Panc1 (cell line): ENCODE measurements around the gene CTNND2. TPM values are rescaled to one million over a fixed set of nuclear protein-coding genes. Genes with fewer than 3 reads are reported as not detected.

Source experiments
- ATAC-seq: fragments of 200-7000 bp; cut with Tn5 transposase; 2 replicates; pipeline ENCODE4 v1.9.1; 2020; ENCODE audit warnings: mild to moderate bottlenecking, moderate library complexity
- BruUV-seq: library from RNA; stranded (reverse); fragments of 400-500 nt; replicated peaks from 2 replicates; lab custom pipeline; 2021; lab: Mats Ljungman, UMichigan
- CTCF ChIA-PET: fragments of 300-600 bp; sonication (Branson Sonifier 250); formaldehyde crosslinking; loops from one replicate; lab custom pipeline; 2022; ENCODE audit warnings: antibody characterized with exemption; lab: Charles Lee
- POLR2A ChIA-PET: fragments of 300-600 bp; sonication (Branson Sonifier 250); formaldehyde crosslinking; loops from one replicate; lab custom pipeline; 2022; ENCODE audit warnings: antibody characterized with exemption; lab: Charles Lee
- DNase-seq: peaks from one replicate; pipeline ENCODE4 v3.0.0-alpha.2; 2010; ENCODE audit warnings: low read depth, low spot score
- H3K27ac ChIP-seq: 2 replicates; pipeline ENCODE4 v1.5.1; 2011; ENCODE audit warnings: mild to moderate bottlenecking, low read length, inconsistent platforms
- H3K27me3 ChIP-seq: fragments of 200-500 bp; sonication (Bioruptor generic); 2 replicates; pipeline ENCODE4 v1.6.0; 2014; ENCODE audit warnings: low read length, inconsistent platforms; ENCODE audit not compliant: control insufficient read depth, insufficient read depth
- H3K36me3 ChIP-seq: fragments of 200-500 bp; sonication (Bioruptor generic); 2 replicates; pipeline ENCODE4 v1.5.1; 2014; ENCODE audit warnings: inconsistent platforms, mild to moderate bottlenecking, low read length, moderate library complexity; ENCODE audit not compliant: control insufficient read depth, insufficient read depth
- H3K4me1 ChIP-seq: 2 replicates; pipeline ENCODE4 v1.5.1; 2011; ENCODE audit warnings: inconsistent platforms, mild to moderate bottlenecking, low read length, moderate library complexity; ENCODE audit not compliant: control insufficient read depth, insufficient read depth
- H3K4me3 ChIP-seq, 2 experiments: 2 replicates each; pipeline ENCODE4 v1.5.1; 2011 to 2012; ENCODE audit warnings: low read depth in 2 of 2, low read length in 2 of 2, mild to moderate bottlenecking in 2 of 2, inconsistent platforms in 1 of 2, moderate library complexity in 1 of 2
- H3K9me3 ChIP-seq: fragments of 200-500 bp; sonication (Bioruptor generic); 2 replicates; pipeline ENCODE4 v1.5.1; 2014; ENCODE audit warnings: low read depth, mild to moderate bottlenecking, inconsistent platforms, low read length, moderate library complexity; ENCODE audit not compliant: control insufficient read depth, insufficient read depth
- POLR2AphosphoS5 ChIP-seq: IDR thresholded peaks from 2 replicates; pipeline ENCODE4 v1.6.1; 2012; ENCODE audit warnings: mild to moderate bottlenecking, low read depth, low read length, moderate library complexity
- REST ChIP-seq, 2 experiments: IDR thresholded peaks; 2 replicates each; pipeline ENCODE4 v1.6.1; 2011 to 2012; ENCODE audit warnings: low read depth in 2 of 2, control low read depth in 1 of 2, low read length in 1 of 2, mild to moderate bottlenecking in 1 of 2, moderate library complexity in 1 of 2; ENCODE audit not compliant: insufficient read depth in 1 of 2
- SIN3A ChIP-seq: IDR thresholded peaks from 2 replicates; pipeline ENCODE4 v1.6.1; 2012; ENCODE audit warnings: low read depth, mild to moderate bottlenecking, low read length, moderate library complexity, borderline replicate concordance; ENCODE audit not compliant: insufficient read depth
- TCF7L2 ChIP-seq: IDR thresholded peaks from 2 replicates; pipeline ENCODE4 v1.6.1; 2011; ENCODE audit warnings: mild to moderate bottlenecking, low read depth, low read length, inconsistent platforms
- in situ Hi-C: cut with HindIII; loops from 2 replicates; pipeline ENCODE4 v1.10.0; 2016; ENCODE audit warnings: low sequenced_read_pairs, low pct_unique_long_range_greater_than_20kb
- intact Hi-C: fragments of 100-400 bp; cut with micrococcal nuclease; formaldehyde crosslinking; loops from one replicate; pipeline ENCODE4 v1.10.0; 2022; ENCODE audit not compliant: unreplicated experiment
- total RNA-seq: library from RNA; stranded (reverse); gene quantifications from one replicate; pipeline ENCODE4 v1.2.1, GENCODE V29; 2021; ENCODE audit not compliant: unreplicated experiment
- TF ChIP-seq, protein P1 (sequence below): fragments of 450-650 bp; IDR thresholded peaks from 2 replicates; pipeline ENCODE4 v1.5.1; 2017; ENCODE audit warnings: mild to moderate bottlenecking

CTNND2 gene
- total RNA-seq, 1 experiment from 2014 or later = 1.0 TPM

DNA sequence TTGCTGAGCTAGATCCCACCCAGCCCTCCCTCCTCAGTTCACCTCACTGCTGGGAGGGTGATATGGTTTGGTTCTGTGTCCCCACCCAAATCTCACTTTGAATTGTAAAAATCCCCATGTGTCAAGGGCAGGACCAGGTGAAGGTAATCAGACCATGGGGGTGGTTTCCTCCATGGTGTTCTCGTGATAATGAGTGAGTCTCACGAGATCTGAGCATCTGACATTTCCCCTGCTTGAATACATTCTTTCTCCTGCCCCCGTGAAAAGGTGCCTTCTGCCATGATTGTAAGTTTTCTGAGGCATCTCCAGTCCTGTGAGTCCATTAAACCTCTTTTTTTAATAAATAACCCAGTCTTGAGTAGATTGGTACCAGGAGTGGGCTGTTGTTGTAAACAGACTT, 673.4 kb downstream of the CTNND2 start:
- no peaks in the 10 kb centered on the region for H3K27me3 ChIP-seq
- ChIA-PET POLR2A (no interaction called here), CTCF (no interaction called here)
- no peak overlapping the region for H3K27ac ChIP-seq
- H3K36me3 ChIP-seq = no peaks in the 10 kb centered on the region
- intact Hi-C loops = no loop called here
- H3K4me3 ChIP-seq = no peak overlapping the region
- H3K4me1 ChIP-seq = no peaks in the 10 kb centered on the region
- TF ChIP-seq, protein P1, sequence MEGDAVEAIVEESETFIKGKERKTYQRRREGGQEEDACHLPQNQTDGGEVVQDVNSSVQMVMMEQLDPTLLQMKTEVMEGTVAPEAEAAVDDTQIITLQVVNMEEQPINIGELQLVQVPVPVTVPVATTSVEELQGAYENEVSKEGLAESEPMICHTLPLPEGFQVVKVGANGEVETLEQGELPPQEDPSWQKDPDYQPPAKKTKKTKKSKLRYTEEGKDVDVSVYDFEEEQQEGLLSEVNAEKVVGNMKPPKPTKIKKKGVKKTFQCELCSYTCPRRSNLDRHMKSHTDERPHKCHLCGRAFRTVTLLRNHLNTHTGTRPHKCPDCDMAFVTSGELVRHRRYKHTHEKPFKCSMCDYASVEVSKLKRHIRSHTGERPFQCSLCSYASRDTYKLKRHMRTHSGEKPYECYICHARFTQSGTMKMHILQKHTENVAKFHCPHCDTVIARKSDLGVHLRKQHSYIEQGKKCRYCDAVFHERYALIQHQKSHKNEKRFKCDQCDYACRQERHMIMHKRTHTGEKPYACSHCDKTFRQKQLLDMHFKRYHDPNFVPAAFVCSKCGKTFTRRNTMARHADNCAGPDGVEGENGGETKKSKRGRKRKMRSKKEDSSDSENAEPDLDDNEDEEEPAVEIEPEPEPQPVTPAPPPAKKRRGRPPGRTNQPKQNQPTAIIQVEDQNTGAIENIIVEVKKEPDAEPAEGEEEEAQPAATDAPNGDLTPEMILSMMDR = no peak
- TF ChIP-seq TCF7L2 (no peak), SIN3A (no peak), REST (IDR thresholded peaks at IDR 0.05; ENCODE audit: insufficient read depth in 1 of 2, low read depth in 2 of 2, low read length in 1 of 2) (no peak)
- no peak for DNase-seq
- no TSS peak for BruUV-seq
- in situ Hi-C loops = no loop called here
- ATAC-seq = no peak
- no peaks in the 10 kb centered on the region for H3K9me3 ChIP-seq

DNA sequence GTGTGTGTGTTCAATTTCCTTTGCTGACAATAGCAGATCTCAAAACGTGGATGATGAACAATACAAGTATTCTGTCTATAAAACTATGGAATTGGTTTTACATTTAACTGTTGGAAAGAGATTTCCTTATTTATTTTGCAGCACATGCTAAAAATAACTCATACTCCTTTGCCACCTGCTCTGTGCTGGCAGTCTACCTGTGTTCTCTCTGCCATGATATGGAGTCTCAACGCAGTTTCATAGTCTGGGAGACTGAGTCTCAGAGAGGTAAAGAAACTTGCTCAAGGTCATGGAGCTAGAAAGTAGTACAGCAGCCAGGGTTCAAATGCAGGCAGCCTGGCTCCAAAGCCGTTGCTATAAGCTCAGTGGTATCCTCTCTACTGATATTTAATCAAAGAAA, 677.2 kb downstream of the CTNND2 start:
- ChIA-PET POLR2A (no interaction called here), CTCF (no interaction called here)
- Histone ChIP-seq H3K36me3 (no peaks in the 10 kb centered on the region), H3K9me3 (no peaks in the 10 kb centered on the region), H3K4me3 (no peak overlapping the region), H3K4me1 (no peaks in the 10 kb centered on the region), H3K27ac (no peak overlapping the region), H3K27me3 (no peaks in the 10 kb centered on the region)
- BruUV-seq = no TSS peak
- ATAC-seq (no peak), DNase-seq (no peak)
- TF ChIP-seq POLR2AphosphoS5 = no peak
- no peak for TF ChIP-seq TCF7L2
- TF ChIP-seq SIN3A = no peak
- no peak for TF ChIP-seq REST (IDR thresholded peaks at IDR 0.05; ENCODE audit: insufficient read depth in 1 of 2, low read depth in 2 of 2, low read length in 1 of 2)
- TF ChIP-seq, protein P1 = no peak
- intact Hi-C loops (no loop called here), in situ Hi-C loops (no loop called here)
